H9 (cell line): Measurements from ENCODE around the gene B4GALT6. TPM values are rescaled to one million over a fixed set of nuclear protein-coding genes. Genes with fewer than 3 reads are reported as not detected.

Experiments used
- DNase-seq: peaks from one replicate; pipeline ENCODE4 v3.0.0-alpha.2; 2017
- H2AFZ ChIP-seq: one replicate; pipeline ENCODE4 v1.6.1; 2013; ENCODE audit warnings: mild to moderate bottlenecking, low read length, control low read depth, moderate library complexity
- H2AK5ac ChIP-seq: 2 replicates; pipeline ENCODE4 v1.6.1; 2013; ENCODE audit warnings: low read length, control low read depth, mixed read lengths; ENCODE audit not compliant: insufficient read length
- H2BK120ac ChIP-seq: one replicate; pipeline ENCODE4 v1.6.1; 2013; ENCODE audit warnings: low read depth, mild to moderate bottlenecking, low read length, control low read depth, inconsistent platforms; ENCODE audit not compliant: poor library complexity, severe bottlenecking
- H2BK12ac ChIP-seq: 2 replicates; pipeline ENCODE4 v1.6.1; 2013; ENCODE audit warnings: low read length, control low read depth, mixed read lengths, low read depth; ENCODE audit not compliant: insufficient read length
- H2BK15ac ChIP-seq: 2 replicates; pipeline ENCODE4 v1.6.1; 2013; ENCODE audit warnings: low read depth, low read length, control low read depth
- H2BK20ac ChIP-seq: one replicate; pipeline ENCODE4 v1.6.1; 2013; ENCODE audit warnings: low read depth, mild to moderate bottlenecking, low read length, control low read depth, inconsistent platforms; ENCODE audit not compliant: poor library complexity, severe bottlenecking
- H2BK5ac ChIP-seq: 2 replicates; pipeline ENCODE4 v1.6.1; 2013; ENCODE audit warnings: low read length, control low read depth, mixed read lengths; ENCODE audit not compliant: insufficient read length
- H3K14ac ChIP-seq: 2 replicates; pipeline ENCODE4 v1.6.1; 2013; ENCODE audit warnings: low read length, control low read depth; ENCODE audit not compliant: insufficient read depth
- H3K18ac ChIP-seq: 2 replicates; pipeline ENCODE4 v1.6.1; 2013; ENCODE audit warnings: low read depth, mild to moderate bottlenecking, mixed read lengths, low read length, control low read depth; ENCODE audit not compliant: insufficient read length
- H3K23ac ChIP-seq: 2 replicates; pipeline ENCODE4 v1.6.1; 2013; ENCODE audit warnings: low read length, control low read depth, mixed read lengths, low read depth; ENCODE audit not compliant: insufficient read length
- H3K23me2 ChIP-seq: 2 replicates; pipeline ENCODE4 v1.6.1; 2013; ENCODE audit warnings: low read depth, mild to moderate bottlenecking, mixed read lengths, low read length, control low read depth; ENCODE audit not compliant: insufficient read length, poor library complexity, severe bottlenecking
- H3K27ac ChIP-seq: 2 replicates; pipeline ENCODE4 v1.5.1; 2013; ENCODE audit warnings: low read length, control low read depth, mixed read lengths, low read depth; ENCODE audit not compliant: insufficient read length
- H3K27me3 ChIP-seq: 2 replicates; pipeline ENCODE4 v1.6.1; 2013; ENCODE audit warnings: low read length, control low read depth, inconsistent platforms; ENCODE audit not compliant: insufficient read depth
- H3K4ac ChIP-seq: 2 replicates; pipeline ENCODE4 v1.6.1; 2013; ENCODE audit warnings: low read depth, mild to moderate bottlenecking, control low read depth, inconsistent platforms, low read length, moderate library complexity
- H3K4me1 ChIP-seq: 2 replicates; pipeline ENCODE4 v1.6.1; 2013; ENCODE audit warnings: low read length, control low read depth, inconsistent platforms; ENCODE audit not compliant: insufficient read depth
- H3K4me2 ChIP-seq: 2 replicates; pipeline ENCODE4 v1.6.1; 2013; ENCODE audit warnings: low read length, control low read depth, mixed read lengths; ENCODE audit not compliant: insufficient read length, insufficient read depth
- H3K56ac ChIP-seq: 2 replicates; pipeline ENCODE4 v1.6.1; 2013; ENCODE audit warnings: low read depth, mild to moderate bottlenecking, mixed read lengths, low read length, control low read depth; ENCODE audit not compliant: insufficient read length
- H3K79me1 ChIP-seq: 2 replicates; pipeline ENCODE4 v1.6.1; 2013; ENCODE audit warnings: low read depth, mild to moderate bottlenecking, moderate library complexity, low read length, control low read depth, inconsistent platforms; ENCODE audit not compliant: insufficient read depth, poor library complexity, severe bottlenecking
- H3K79me2 ChIP-seq: 2 replicates; pipeline ENCODE4 v1.6.1; 2013; ENCODE audit warnings: low read length, control low read depth, inconsistent platforms; ENCODE audit not compliant: insufficient read depth
- H3K9ac ChIP-seq: 2 replicates; pipeline ENCODE4 v1.6.1; 2013; ENCODE audit warnings: low read length, control low read depth, mixed read lengths; ENCODE audit not compliant: insufficient read length; ENCODE audit errors: extremely low read depth
- H3K9me3 ChIP-seq: one replicate; pipeline ENCODE4 v1.6.1; 2013; ENCODE audit warnings: low read depth, low read length, inconsistent platforms; ENCODE audit not compliant: control insufficient read depth
- H3T11ph ChIP-seq: one replicate; pipeline ENCODE4 v1.6.1; 2013; ENCODE audit warnings: mild to moderate bottlenecking, low read length, control low read depth, inconsistent platforms
- H4K20me1 ChIP-seq: one replicate; pipeline ENCODE4 v1.6.1; 2013; ENCODE audit not compliant: control insufficient read depth, insufficient read length, insufficient read depth
- H4K5ac ChIP-seq: 2 replicates; pipeline ENCODE4 v1.6.1; 2013; ENCODE audit warnings: low read depth, mild to moderate bottlenecking, mixed read lengths, low read length, control low read depth; ENCODE audit not compliant: insufficient read length
- H4K8ac ChIP-seq: replicated peaks from 2 replicates; pipeline ENCODE4 v1.6.1; 2013; ENCODE audit warnings: low read length, control low read depth, mixed read lengths, low read depth; ENCODE audit not compliant: insufficient read length
- H4K91ac ChIP-seq: 2 replicates; pipeline ENCODE4 v1.6.1; 2013; ENCODE audit warnings: low read depth, mild to moderate bottlenecking, moderate library complexity, mixed read lengths, low read length, control low read depth; ENCODE audit not compliant: insufficient read length
- H3K27ac Mint-ChIP-seq, 3 experiments: 2 replicates in 2 of 3; 3 replicates in 1 of 3; pipeline ENCODE4 v1.8.0; 2020 to 2021; ENCODE audit warnings: mixed read lengths in 3 of 3, mild to moderate bottlenecking in 1 of 3, moderate library complexity in 1 of 3
- H3K27me3 Mint-ChIP-seq: 2 replicates; pipeline ENCODE4 v1.8.0; 2021; ENCODE audit warnings: low read depth, mild to moderate bottlenecking, moderate library complexity, mixed read lengths
- H3K36me3 Mint-ChIP-seq, 3 experiments: 2 replicates in 2 of 3; 3 replicates in 1 of 3; pipeline ENCODE4 v1.8.0; 2020 to 2021; ENCODE audit warnings: low read depth in 3 of 3, mixed read lengths in 3 of 3; ENCODE audit not compliant: insufficient read depth in 1 of 3
- H3K4me1 Mint-ChIP-seq, 2 experiments: 2 replicates each; pipeline ENCODE4 v1.8.0; 2020; ENCODE audit warnings: mixed read lengths in 2 of 2
- H3K4me3 Mint-ChIP-seq, 2 experiments: 2 replicates in 1 of 2; 3 replicates in 1 of 2; pipeline ENCODE4 v1.8.0; 2020 to 2021; ENCODE audit warnings: mild to moderate bottlenecking in 2 of 2, mixed read lengths in 2 of 2, moderate library complexity in 1 of 2
- H3K9me3 Mint-ChIP-seq, 2 experiments: 2 replicates in 1 of 2; 3 replicates in 1 of 2; pipeline ENCODE4 v1.8.0; 2020; ENCODE audit warnings: mild to moderate bottlenecking in 2 of 2, mixed read lengths in 2 of 2, moderate library complexity in 1 of 2
- WGBS: extraction: QIAGEN DNeasy Blood & Tissue Kit; methylation state at CpG from one replicate; pipeline ENCODE4 v1.1.7; 2013; ENCODE audit warnings: missing lambda C conversion rate, low lambda C conversion rate, mixed read lengths; ENCODE audit not compliant: insufficient read length; ENCODE audit errors: extremely low coverage; 5-methylcytosine and 5-hydroxymethylcytosine counted together
- total RNA-seq: library from RNA; stranded (reverse); gene quantifications from 2 replicates; pipeline ENCODE4 v1.2.1, GENCODE V29; 2021
- TF ChIP-seq, protein P1 (sequence below): fragments of 200-600 bp; sonication (generic); conservative IDR thresholded peaks from 3 replicates; pipeline ENCODE4 v1.8.0; 2021; ENCODE audit warnings: antibody characterized with exemption, mild to moderate bottlenecking

Gene B4GALT6
- total RNA-seq, 1 experiment from 2014 or later, result 34.1 TPM

DNA sequence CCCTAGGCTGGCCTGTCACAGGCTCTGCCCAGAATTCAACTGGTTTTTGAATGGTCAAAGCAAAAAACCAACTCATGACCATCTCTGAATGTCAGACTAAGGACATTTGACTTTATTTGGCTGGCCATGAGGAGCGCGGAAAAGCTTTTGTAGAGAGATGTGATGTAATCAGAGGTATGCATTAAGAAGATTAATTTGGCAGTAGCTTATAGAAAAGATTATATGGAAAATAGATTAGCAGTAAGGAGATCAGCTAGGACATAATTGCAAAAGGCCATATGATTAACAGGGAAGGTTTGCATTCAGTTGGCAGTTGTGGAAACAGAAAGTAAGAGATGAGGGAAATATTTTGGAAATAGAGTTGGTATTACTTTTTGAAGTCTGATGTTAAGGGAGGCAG is 105.0 kb downstream of the B4GALT6 start:
- H3K79me2 ChIP-seq, result no peaks in the 10 kb centered on the region
- H4K91ac ChIP-seq, result no peak overlapping the region
- H3K14ac ChIP-seq, result no peak overlapping the region
- no peaks in the 10 kb centered on the region for H3K23me2 ChIP-seq
- H3K36me3 Mint-ChIP-seq, result no peaks in the 10 kb centered on the region
- no peak overlapping the region for H2BK15ac ChIP-seq
- no peaks in the 10 kb centered on the region for H3K9me3 ChIP-seq
- H2BK12ac ChIP-seq, result no peak overlapping the region
- H3K4me3 Mint-ChIP-seq, result no peak overlapping the region
- no peak for DNase-seq
- H2AFZ ChIP-seq, result no peak overlapping the region
- WGBS, result no CpG with 5 or more reads among the region's 2 CpGs
- H3K9me3 Mint-ChIP-seq, result no peaks in the 10 kb centered on the region
- no peak overlapping the region for H4K8ac ChIP-seq
- H2AK5ac ChIP-seq, result no peak overlapping the region
- TF ChIP-seq, protein P1, sequence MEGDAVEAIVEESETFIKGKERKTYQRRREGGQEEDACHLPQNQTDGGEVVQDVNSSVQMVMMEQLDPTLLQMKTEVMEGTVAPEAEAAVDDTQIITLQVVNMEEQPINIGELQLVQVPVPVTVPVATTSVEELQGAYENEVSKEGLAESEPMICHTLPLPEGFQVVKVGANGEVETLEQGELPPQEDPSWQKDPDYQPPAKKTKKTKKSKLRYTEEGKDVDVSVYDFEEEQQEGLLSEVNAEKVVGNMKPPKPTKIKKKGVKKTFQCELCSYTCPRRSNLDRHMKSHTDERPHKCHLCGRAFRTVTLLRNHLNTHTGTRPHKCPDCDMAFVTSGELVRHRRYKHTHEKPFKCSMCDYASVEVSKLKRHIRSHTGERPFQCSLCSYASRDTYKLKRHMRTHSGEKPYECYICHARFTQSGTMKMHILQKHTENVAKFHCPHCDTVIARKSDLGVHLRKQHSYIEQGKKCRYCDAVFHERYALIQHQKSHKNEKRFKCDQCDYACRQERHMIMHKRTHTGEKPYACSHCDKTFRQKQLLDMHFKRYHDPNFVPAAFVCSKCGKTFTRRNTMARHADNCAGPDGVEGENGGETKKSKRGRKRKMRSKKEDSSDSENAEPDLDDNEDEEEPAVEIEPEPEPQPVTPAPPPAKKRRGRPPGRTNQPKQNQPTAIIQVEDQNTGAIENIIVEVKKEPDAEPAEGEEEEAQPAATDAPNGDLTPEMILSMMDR, result no peak
- no peaks in the 10 kb centered on the region for H3K27me3 Mint-ChIP-seq
- H3K79me1 ChIP-seq, result no peaks in the 10 kb centered on the region
- no peak overlapping the region for H2BK120ac ChIP-seq
- no peak overlapping the region for H2BK5ac ChIP-seq
- no peak overlapping the region for H3K4ac ChIP-seq
- H3T11ph ChIP-seq, result no peak overlapping the region
- H4K5ac ChIP-seq, result no peak overlapping the region
- no peak overlapping the region for H2BK20ac ChIP-seq
- H3K56ac ChIP-seq, result no peak overlapping the region
- no peak overlapping the region for H3K27ac Mint-ChIP-seq
- H3K9ac ChIP-seq, result no peak overlapping the region
- H3K4me1 ChIP-seq, result no peaks in the 10 kb centered on the region
- H3K27ac ChIP-seq, result no peak overlapping the region
- H3K18ac ChIP-seq, result no peak overlapping the region
- no peak overlapping the region for H3K23ac ChIP-seq
- H3K4me1 Mint-ChIP-seq, result no peaks in the 10 kb centered on the region
- H4K20me1 ChIP-seq, result no peaks in the 10 kb centered on the region
- H3K4me2 ChIP-seq, result no peak overlapping the region
- no peaks in the 10 kb centered on the region for H3K27me3 ChIP-seq
